ENCODE measurements around the gene TGM3.

DNA sequence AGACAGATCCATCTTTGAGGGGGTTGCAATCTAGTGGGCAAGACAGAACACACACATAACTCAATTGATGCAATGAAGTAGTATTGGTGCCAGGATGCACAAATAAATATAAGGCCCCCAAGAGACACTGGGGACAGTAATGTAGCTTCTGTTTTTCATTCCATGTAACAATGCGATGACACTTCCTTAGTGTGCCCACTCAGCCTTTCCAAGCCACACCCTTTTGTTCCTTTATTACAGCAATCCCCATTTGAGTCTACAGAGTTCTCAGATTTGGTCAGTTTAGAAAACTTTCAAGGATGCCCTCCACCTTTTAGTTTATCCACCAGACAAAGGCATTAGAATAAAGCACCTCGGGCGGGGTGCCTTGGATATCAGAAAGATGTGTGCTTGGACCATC is 15.5 kb downstream of the TGM3 start:
- TF ChIP-seq, protein P1, sequence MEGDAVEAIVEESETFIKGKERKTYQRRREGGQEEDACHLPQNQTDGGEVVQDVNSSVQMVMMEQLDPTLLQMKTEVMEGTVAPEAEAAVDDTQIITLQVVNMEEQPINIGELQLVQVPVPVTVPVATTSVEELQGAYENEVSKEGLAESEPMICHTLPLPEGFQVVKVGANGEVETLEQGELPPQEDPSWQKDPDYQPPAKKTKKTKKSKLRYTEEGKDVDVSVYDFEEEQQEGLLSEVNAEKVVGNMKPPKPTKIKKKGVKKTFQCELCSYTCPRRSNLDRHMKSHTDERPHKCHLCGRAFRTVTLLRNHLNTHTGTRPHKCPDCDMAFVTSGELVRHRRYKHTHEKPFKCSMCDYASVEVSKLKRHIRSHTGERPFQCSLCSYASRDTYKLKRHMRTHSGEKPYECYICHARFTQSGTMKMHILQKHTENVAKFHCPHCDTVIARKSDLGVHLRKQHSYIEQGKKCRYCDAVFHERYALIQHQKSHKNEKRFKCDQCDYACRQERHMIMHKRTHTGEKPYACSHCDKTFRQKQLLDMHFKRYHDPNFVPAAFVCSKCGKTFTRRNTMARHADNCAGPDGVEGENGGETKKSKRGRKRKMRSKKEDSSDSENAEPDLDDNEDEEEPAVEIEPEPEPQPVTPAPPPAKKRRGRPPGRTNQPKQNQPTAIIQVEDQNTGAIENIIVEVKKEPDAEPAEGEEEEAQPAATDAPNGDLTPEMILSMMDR (conservative IDR thresholded peaks at IDR 0.05): no peak
- no peak for TF ChIP-seq ZFX (IDR thresholded peaks at IDR 0.05)

All from C4-2B (cell line).